Measurements from ENCODE around the gene PITX2.

PITX2 gene

GRCh38 chr4:110636171-110636679 lies 13.3 kb upstream of the PITX2 start:
- no peak for DNase-seq

GRCh38 chr4:110635163-110635865 lies 12.4 kb upstream of the PITX2 start:
- DNase-seq = no peak

GRCh38 chr4:110634350-110635162 lies 11.7 kb upstream of the PITX2 start:
- no peak for DNase-seq

GRCh38 chr4:110633358-110634341 lies 10.8 kb upstream of the PITX2 start:
- DNase-seq = no peak

GRCh38 chr4:110632506-110633357 lies 9.9 kb upstream of the PITX2 start:
- no peak for DNase-seq

- no peak for DNase-seq
Observed at GRCh38 chr4:110631584-110632505, 9.0 kb upstream of the PITX2 start.

- DNase-seq = no peak
Observed at GRCh38 chr4:110630688-110631402, 8.0 kb upstream of the PITX2 start.

GRCh38 chr4:110629780-110630687 lies 7.2 kb upstream of the PITX2 start:
- no peak for DNase-seq

GRCh38 chr4:110629214-110629754 lies 6.4 kb upstream of the PITX2 start:
- no peak for DNase-seq

GRCh38 chr4:110628663-110629213 lies 5.9 kb upstream of the PITX2 start:
- no peak for DNase-seq

- no peak for DNase-seq
Observed at GRCh38 chr4:110627977-110628662, 5.2 kb upstream of the PITX2 start.

- no peak for DNase-seq
Observed at GRCh38 chr4:110626532-110627153, 3.8 kb upstream of the PITX2 start.

- DNase-seq = no peak
Observed at GRCh38 chr4:110625576-110626257, 2.8 kb upstream of the PITX2 start.

GRCh38 chr4:110624904-110625494 lies 2.1 kb upstream of the PITX2 start:
- DNase-seq = no peak

- DNase-seq = no peak
Observed at GRCh38 chr4:110624398-110624780, 1.5 kb upstream of the PITX2 start.

GRCh38 chr4:110623718-110624397 lies 981 bp upstream of the PITX2 start:
- no peak for DNase-seq
